Fibroblast of villous mesenchyme (primary cell): Measurements from ENCODE around the gene TCERG1L. TPM values are rescaled to one million over a fixed set of nuclear protein-coding genes. Genes with fewer than 3 reads are reported as not detected.

Experiments used
- DNase-seq: peaks from one replicate; pipeline ENCODE4 v3.0.0-alpha.2; 2010; ENCODE audit warnings: low read depth
- H3K4me3 ChIP-seq: 2 replicates; pipeline ENCODE4 v1.5.1; 2011; ENCODE audit warnings: low read depth, mild to moderate bottlenecking, low read length
- total RNA-seq: library from RNA; depleted of rRNA; stranded (reverse); fragments of >200 nt; gene quantifications from 2 replicates; pipeline ENCODE4 v1.2.3, GENCODE V29; 2012
- TF ChIP-seq, protein P1 (sequence below): IDR thresholded peaks from 2 replicates; pipeline ENCODE4 v1.5.1; 2012; ENCODE audit warnings: low read depth, mild to moderate bottlenecking, low read length; ENCODE audit not compliant: insufficient read depth

TCERG1L gene
- total RNA-seq, 1 donor = not detected

DNA sequence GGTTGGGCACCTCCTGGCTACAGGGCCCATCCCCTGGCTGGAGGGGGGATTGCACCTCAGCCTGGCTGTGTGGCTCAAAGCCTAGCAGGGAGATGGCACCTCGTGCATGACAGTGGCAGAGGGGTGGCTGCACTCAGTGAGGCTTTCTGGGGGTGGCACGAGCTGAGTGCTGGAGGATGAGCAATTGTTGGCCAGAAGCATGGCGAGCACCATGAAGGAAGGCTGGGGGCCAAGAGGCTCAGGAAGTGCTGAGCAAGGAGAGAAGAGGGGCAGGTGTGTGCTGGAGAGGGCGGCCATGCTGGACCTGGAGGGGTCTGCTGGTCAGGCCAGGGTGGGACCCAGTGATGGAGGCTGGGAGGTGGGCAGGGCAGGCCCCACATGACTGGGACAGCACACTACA lies 65.4 kb downstream of the TCERG1L start:
- no peak for DNase-seq
- H3K4me3 ChIP-seq = no peak overlapping the region
- TF ChIP-seq, protein P1, sequence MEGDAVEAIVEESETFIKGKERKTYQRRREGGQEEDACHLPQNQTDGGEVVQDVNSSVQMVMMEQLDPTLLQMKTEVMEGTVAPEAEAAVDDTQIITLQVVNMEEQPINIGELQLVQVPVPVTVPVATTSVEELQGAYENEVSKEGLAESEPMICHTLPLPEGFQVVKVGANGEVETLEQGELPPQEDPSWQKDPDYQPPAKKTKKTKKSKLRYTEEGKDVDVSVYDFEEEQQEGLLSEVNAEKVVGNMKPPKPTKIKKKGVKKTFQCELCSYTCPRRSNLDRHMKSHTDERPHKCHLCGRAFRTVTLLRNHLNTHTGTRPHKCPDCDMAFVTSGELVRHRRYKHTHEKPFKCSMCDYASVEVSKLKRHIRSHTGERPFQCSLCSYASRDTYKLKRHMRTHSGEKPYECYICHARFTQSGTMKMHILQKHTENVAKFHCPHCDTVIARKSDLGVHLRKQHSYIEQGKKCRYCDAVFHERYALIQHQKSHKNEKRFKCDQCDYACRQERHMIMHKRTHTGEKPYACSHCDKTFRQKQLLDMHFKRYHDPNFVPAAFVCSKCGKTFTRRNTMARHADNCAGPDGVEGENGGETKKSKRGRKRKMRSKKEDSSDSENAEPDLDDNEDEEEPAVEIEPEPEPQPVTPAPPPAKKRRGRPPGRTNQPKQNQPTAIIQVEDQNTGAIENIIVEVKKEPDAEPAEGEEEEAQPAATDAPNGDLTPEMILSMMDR = no peak

- H3K4me3 ChIP-seq = no peak overlapping the region
- DNase-seq = no peak
- TF ChIP-seq, protein P1 = no peak
These were observed 66.0 kb downstream of the TCERG1L start for GRCh38 chr10:131245475-131246059.

DNA sequence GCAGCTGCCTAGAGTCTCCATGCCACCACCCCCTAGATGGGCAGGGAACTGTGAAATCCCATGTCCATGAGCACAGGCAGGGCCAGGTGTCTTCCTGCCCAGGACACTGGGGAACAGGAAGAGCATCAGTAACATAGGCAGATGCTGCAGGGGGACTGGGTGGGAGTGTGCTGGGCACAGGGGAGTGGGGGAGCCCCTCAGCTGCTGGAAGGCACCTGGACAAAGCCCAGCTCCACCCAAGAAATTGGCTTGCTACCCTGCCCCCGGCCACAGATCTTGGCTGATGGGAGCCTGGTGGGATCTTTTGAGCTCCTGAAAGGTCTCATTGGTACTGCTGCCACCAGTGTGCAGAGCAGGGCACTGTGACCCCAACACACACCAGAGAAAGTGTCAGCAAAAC lies 66.7 kb downstream of the TCERG1L start:
- no peak overlapping the region for H3K4me3 ChIP-seq
- DNase-seq = no peak
- TF ChIP-seq, protein P1 = no peak

- no peak for DNase-seq
- TF ChIP-seq, protein P1 = no peak
- H3K4me3 ChIP-seq = no peak overlapping the region
These were observed 68.4 kb downstream of the TCERG1L start for GRCh38 chr10:131243076-131243475.

DNA sequence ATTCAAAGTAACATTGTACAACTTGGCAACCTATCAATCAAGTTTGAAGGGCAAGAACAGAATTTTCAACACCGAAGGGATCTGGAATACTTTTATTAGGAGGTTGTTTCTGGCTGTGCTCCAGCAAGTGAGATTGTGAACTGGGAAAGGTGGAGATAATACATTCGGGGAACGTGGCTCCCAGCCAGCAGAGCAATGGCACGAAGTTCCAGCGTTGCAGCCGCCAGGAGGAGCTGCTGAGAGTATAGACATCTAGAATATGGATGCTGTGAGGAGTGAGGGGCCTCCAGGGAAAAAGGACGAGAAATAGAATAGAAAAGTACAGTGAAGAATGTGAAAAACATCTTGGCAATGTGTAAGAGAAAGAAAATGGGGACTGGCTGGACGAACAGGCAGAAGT lies 69.5 kb downstream of the TCERG1L start:
- no peak for DNase-seq
- TF ChIP-seq, protein P1 = no peak
- no peak overlapping the region for H3K4me3 ChIP-seq

DNA sequence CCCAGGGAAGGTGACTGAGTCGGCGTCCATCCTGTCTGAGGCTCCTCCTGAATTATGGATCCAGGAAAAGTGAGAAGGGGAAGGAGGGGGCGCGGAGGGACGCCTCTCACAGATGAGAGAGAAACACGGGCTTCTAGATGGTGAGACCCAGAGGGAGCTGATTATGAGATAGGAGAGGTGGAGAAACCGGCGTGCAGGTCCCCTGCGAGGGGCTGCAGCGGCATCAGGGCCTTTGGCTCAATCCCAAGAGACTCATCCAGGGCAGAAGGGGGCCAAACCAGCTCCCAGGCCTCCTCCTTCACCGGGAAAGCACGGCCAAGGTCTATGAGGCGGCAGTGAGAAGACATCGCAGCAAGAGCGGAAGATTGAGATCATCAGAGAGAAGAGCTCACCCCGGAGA lies 70.8 kb downstream of the TCERG1L start:
- DNase-seq = no peak
- TF ChIP-seq, protein P1 = no peak
- H3K4me3 ChIP-seq = no peak overlapping the region

- TF ChIP-seq, protein P1 = no peak
- H3K4me3 ChIP-seq = no peak overlapping the region
- DNase-seq = no peak
These were observed 71.6 kb downstream of the TCERG1L start for GRCh38 chr10:131239926-131240325.
